ENCODE data around the gene MUC5B. TPM values are rescaled to one million over a fixed set of nuclear protein-coding genes. Genes with fewer than 3 reads are reported as not detected.

MUC5B gene
- total RNA-seq, 1 experiment from 2014 or later = 24.3 TPM

DNA sequence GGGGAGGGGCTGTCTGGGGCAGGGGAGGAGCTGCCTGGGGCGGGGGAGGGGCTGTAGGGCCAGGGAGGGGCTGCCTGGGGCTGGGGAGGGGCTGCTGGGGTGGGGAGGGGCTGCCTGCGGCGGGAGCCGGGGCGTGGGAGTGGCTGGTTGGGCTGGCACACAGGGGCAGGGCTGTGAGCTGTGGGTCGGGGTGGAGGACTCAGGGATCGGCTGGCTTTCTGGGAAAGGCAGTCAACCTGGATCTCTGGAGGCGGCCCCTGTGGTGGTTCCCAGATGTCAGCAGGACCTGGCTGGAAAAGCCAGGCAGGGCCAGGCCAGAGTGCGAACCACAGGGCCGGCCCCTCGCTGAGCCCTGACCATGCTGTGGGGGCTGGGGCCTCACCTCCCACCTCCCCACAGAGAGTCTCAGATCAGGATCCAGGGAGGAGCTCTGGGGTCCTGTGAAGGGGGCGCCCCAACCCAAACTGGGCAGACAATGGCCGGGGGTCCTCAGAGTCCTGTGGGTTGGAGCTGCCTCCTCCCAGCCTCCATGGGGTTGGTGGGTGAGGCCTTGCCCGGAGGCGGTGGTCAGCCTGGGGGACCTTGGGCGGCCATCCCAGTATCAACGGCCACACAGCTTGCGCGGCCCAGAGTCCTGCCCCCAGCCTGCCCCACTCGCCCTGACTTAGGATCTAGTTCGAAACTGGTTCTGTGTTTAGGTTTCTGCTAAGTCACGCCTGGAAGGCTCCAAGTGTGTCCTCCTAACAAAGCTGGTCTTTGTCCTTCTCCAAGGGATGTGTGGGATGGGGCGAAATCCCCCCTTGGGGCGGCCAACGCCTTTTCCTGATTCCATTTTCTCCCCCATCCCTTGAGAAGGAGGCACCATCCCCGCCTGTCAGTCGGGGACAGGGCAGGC is 1.9 kb downstream of the MUC5B start:
- H3K9ac ChIP-seq (ENCODE audit: low read length) = peak overlapping the region; percentile 50
- H3K36me3 ChIP-seq (ENCODE audit: low read depth, low read length) = no peaks in the 10 kb centered on the region
- H3K4me2 ChIP-seq (ENCODE audit: low read length) = peak overlapping the region; percentile 34; the same call in 1 of the 2 replicates
- no peaks in the 10 kb centered on the region for H4K20me1 ChIP-seq (ENCODE audit: low read length)
- DNase-seq (peak; percentile 28), ATAC-seq (peak; percentile 21; the same call in 1 of the 2 replicates)
- H3K79me2 ChIP-seq (ENCODE audit: low read length) = no peaks in the 10 kb centered on the region
- peak overlapping the region; percentile 43 for H3K27ac ChIP-seq (ENCODE audit: low read length)
- H3K9me2 ChIP-seq (replicated peaks; ENCODE audit: low read length) = no peaks in the 10 kb centered on the region
- H3K27me3 ChIP-seq (ENCODE audit: low read length) = no peaks in the 10 kb centered on the region
- BruUV-seq (replicated peaks) = no TSS peak
- TF ChIP-seq EZH2phosphoT487 (IDR thresholded peaks at IDR 0.05; ENCODE audit: borderline replicate concordance, low read length) (no peak), EZH2 (IDR thresholded peaks at IDR 0.05; ENCODE audit: low read length, unreplicated experiment) (no peak)
- H3K4me1 ChIP-seq (ENCODE audit: insufficient read depth, low read length) = peaks cover 23% of the 10 kb centered on the region
- intact Hi-C loops (cut with micrococcal nuclease) = loop anchor here (5.0 kb wide), 2 partner anchors 72 to 112 kb away; no protein-coding TSS in a partner anchor
- H3F3A ChIP-seq (ENCODE audit: low read length, unreplicated experiment) = no peaks in the 10 kb centered on the region
- H3K4me3 ChIP-seq (ENCODE audit: low read length) = no peak overlapping the region
- ChIA-PET POLR2A (ENCODE audit: unreplicated experiment) (interaction anchor here (0.6 kb wide), 1 partner anchor 22 kb away, joined by 10 read pairs; no protein-coding TSS in a partner anchor), CTCF (no interaction called here)
- H2AFZ ChIP-seq (ENCODE audit: low read length) = no peak overlapping the region
- no peaks in the 10 kb centered on the region for H3K9me3 ChIP-seq (ENCODE audit: low read length)

DNA sequence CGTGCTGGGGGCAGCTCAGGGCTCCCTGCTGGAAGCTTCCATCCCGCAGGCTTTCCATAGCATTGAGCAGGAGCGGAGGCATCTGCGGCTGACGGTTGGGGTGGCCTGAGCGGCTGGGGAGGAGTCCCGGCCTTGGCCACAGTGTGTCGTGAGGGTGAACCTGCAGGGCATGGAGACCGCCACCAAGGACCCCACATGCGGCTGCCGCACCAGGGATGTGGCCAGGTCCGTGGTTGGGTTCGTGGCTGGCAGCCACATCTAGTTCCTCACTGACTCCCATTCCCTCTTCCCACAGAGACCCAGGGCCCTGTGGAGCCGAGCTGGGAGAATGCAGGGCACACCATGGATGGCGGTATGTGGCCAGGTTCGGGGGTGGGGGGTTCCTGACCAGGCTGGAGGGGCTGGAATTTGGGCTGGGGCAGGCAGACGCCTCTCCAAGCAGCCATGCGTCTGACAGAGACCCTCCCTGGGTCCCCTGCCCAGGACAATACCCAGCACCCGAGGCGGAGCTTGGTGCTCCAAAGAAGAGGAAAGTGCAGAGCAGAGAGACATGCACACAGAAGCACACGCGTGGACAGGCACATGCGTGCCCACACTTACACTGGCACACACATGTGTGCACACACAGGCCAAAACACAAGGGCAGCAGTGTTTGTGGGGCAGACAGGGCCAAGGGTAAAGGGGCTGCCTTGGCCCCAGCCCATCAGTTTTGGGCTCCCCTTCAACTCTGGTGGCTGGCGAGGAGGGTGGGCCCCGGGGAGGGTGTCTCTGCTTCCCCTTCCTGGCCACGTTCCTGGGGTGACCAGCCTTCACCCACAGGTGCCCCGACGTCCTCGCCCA is 2.7 kb downstream of the MUC5B start:
- Histone ChIP-seq H3K79me2 (ENCODE audit: low read length) (no peaks in the 10 kb centered on the region), H3K4me1 (ENCODE audit: insufficient read depth, low read length) (peaks cover 16% of the 10 kb centered on the region; the same call in 1 of the 2 replicates), H4K20me1 (ENCODE audit: low read length) (no peaks in the 10 kb centered on the region), H3K4me2 (ENCODE audit: low read length) (no peak overlapping the region), H3K36me3 (ENCODE audit: low read depth, low read length) (no peaks in the 10 kb centered on the region), H2AFZ (ENCODE audit: low read length) (no peak overlapping the region), H3K9me2 (replicated peaks; ENCODE audit: low read length) (no peaks in the 10 kb centered on the region), H3K9me3 (ENCODE audit: low read length) (no peaks in the 10 kb centered on the region), H3K27ac (ENCODE audit: low read length) (peak overlapping the region; percentile 43; the same call in 1 of the 2 replicates), H3K9ac (ENCODE audit: low read length) (no peak overlapping the region), H3F3A (ENCODE audit: low read length, unreplicated experiment) (no peaks in the 10 kb centered on the region), H3K27me3 (ENCODE audit: low read length) (no peaks in the 10 kb centered on the region), H3K4me3 (ENCODE audit: low read length) (no peak overlapping the region)
- ChIA-PET POLR2A (ENCODE audit: unreplicated experiment) (no interaction called here), CTCF (no interaction called here)
- DNase-seq (no peak), ATAC-seq (no peak)
- intact Hi-C loops (cut with micrococcal nuclease) = no loop called here
- TF ChIP-seq, protein P1, sequence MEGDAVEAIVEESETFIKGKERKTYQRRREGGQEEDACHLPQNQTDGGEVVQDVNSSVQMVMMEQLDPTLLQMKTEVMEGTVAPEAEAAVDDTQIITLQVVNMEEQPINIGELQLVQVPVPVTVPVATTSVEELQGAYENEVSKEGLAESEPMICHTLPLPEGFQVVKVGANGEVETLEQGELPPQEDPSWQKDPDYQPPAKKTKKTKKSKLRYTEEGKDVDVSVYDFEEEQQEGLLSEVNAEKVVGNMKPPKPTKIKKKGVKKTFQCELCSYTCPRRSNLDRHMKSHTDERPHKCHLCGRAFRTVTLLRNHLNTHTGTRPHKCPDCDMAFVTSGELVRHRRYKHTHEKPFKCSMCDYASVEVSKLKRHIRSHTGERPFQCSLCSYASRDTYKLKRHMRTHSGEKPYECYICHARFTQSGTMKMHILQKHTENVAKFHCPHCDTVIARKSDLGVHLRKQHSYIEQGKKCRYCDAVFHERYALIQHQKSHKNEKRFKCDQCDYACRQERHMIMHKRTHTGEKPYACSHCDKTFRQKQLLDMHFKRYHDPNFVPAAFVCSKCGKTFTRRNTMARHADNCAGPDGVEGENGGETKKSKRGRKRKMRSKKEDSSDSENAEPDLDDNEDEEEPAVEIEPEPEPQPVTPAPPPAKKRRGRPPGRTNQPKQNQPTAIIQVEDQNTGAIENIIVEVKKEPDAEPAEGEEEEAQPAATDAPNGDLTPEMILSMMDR (conservative IDR thresholded peaks at IDR 0.05; ENCODE audit: low read depth, low read length) = no peak
- TF ChIP-seq EZH2 (IDR thresholded peaks at IDR 0.05; ENCODE audit: low read length, unreplicated experiment) (no peak), EZH2phosphoT487 (IDR thresholded peaks at IDR 0.05; ENCODE audit: borderline replicate concordance, low read length) (no peak)
- BruUV-seq (replicated peaks) = no TSS peak

DNA sequence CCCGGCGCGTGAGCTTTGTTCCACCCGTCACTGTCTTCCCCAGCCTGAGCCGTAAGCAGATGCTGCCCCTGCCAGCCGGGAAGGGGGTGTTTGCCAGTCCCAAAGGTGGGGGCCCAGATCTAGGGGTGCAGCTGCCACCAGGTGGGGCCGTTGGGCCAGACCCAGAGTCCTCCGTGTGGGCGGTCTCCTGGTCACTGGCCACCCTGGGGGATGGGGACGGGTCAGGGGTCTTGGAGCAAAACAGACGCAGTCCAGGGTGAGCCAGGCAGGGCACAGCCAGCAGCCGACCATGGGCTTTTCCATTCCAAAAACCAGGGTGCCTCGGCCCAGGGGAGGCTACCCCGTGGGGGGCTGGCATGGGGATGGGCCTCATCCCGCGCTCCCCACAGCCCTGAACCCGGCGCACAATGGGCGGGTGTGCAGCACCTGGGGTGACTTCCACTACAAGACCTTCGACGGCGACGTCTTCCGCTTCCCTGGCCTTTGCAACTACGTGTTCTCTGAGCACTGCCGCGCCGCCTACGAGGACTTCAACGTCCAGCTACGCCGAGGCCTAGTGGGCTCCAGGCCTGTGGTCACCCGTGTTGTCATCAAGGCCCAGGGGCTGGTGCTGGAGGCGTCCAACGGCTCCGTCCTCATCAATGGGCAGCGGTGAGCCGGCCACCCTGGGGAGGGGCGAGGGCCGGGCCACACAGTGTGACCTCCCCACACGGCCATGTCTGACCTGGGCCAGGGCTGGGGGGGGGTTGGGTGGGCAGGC is 3.5 kb downstream of the MUC5B start:
- peaks cover 16% of the 10 kb centered on the region; the same call in 1 of the 2 replicates for H3K4me1 ChIP-seq (ENCODE audit: insufficient read depth, low read length)
- H3K36me3 ChIP-seq (ENCODE audit: low read depth, low read length) = no peaks in the 10 kb centered on the region
- no peak for DNase-seq
- no peak overlapping the region for H3K4me3 ChIP-seq (ENCODE audit: low read length)
- no peak for ATAC-seq
- H3K9me3 ChIP-seq (ENCODE audit: low read length) = no peaks in the 10 kb centered on the region
- H3K9me2 ChIP-seq (replicated peaks; ENCODE audit: low read length) = no peaks in the 10 kb centered on the region
- intact Hi-C loops (cut with micrococcal nuclease) = no loop called here
- no peak overlapping the region for H3K27ac ChIP-seq (ENCODE audit: low read length)
- H3K79me2 ChIP-seq (ENCODE audit: low read length) = no peaks in the 10 kb centered on the region
- H4K20me1 ChIP-seq (ENCODE audit: low read length) = no peaks in the 10 kb centered on the region
- no peak overlapping the region for H3K4me2 ChIP-seq (ENCODE audit: low read length)
- no peak overlapping the region for H3K9ac ChIP-seq (ENCODE audit: low read length)
- H2AFZ ChIP-seq (ENCODE audit: low read length) = no peak overlapping the region
- ChIA-PET CTCF (no interaction called here), POLR2A (ENCODE audit: unreplicated experiment) (no interaction called here)
- no peaks in the 10 kb centered on the region for H3K27me3 ChIP-seq (ENCODE audit: low read length)
- TF ChIP-seq EZH2phosphoT487 (IDR thresholded peaks at IDR 0.05; ENCODE audit: borderline replicate concordance, low read length) = no peak
- TF ChIP-seq, protein P1 (conservative IDR thresholded peaks at IDR 0.05; ENCODE audit: low read depth, low read length) = 0 out of 2 replicates have a peak, but pooled peaks have one; percentile 16
- no TSS peak for BruUV-seq (replicated peaks)
- H3F3A ChIP-seq (ENCODE audit: low read length, unreplicated experiment) = no peaks in the 10 kb centered on the region

All from PC-3 (cell line).